GM18520 (cell line): ENCODE results near the gene TPI1.
A peak's percentile ranks its signal among the peaks of the same experiment; 100 is the strongest.
"Not testable (repeated sequence)": the region's sequence is repeated elsewhere in the genome, so short reads cannot be mapped to it uniquely, and the experiment has no call there.

Experiments
- ATAC-seq: cut with Tn5 transposase; IDR thresholded peaks from one replicate; pipeline ENCODE4 v1.9.1; 2021; ENCODE audit not compliant: unreplicated experiment

TPI1 gene

GRCh38 chr12:6890789-6891645, 23.7 kb downstream of the TPI1 start:
- ATAC-seq: peak; percentile 99

DNA sequence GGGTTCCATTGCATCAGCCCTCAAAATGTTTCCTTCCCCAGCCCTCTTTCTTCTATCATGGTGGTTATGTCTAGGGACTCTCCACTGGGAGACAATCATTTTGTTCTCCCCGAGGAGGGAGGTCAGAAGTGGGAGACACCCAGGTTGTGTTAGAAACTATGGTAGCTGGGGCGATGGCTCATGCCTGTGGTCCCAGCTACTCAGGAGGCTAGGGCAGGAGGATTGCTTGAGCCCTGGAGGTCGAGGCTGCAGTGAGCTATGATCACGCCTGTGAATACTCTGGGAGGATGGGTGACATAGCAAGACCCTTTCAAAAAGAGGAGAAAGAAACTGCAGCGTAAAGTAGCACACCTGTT, 24.3 kb downstream of the TPI1 start:
- no peak for ATAC-seq

DNA sequence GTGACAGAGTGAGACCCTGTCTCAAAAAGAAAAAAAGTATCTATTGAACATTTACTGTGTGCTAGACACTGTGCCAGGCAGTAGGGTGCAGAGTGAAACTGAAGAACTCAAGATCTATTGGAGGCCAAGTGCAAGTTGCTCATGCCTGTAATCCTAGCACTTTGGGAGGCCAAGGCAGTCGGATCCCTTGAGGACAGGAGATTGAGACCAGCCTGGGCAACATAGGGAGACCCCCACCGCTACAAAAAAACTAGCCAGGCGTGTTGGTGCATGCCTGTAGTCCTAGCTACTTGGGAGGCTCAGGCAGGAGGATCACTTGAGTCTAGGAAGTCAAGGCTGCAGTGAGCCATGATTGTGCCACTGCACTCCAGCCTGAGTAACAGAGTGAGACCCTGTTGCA, 25.4 kb downstream of the TPI1 start:
- ATAC-seq: not testable (repeated sequence)

DNA sequence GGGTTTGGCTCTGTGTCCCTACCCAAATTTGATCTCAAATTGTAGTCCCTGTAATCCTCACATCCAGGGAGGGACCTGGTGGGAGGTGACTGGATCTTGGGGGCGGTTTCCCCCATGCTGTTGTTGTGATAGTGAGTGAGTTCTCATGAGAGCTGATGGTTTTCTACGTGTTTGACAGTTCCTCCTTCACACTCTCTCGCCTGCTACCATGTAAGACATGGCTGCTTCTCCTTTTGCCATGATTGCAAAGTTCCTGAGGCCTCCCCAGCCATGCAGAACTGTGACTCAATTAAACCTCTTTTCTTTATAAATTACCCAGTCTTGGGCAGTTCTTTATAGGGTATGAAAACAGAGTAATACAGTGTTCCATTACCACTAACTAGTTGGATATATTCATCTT, 27.0 kb downstream of the TPI1 start:
- no peak for ATAC-seq

DNA sequence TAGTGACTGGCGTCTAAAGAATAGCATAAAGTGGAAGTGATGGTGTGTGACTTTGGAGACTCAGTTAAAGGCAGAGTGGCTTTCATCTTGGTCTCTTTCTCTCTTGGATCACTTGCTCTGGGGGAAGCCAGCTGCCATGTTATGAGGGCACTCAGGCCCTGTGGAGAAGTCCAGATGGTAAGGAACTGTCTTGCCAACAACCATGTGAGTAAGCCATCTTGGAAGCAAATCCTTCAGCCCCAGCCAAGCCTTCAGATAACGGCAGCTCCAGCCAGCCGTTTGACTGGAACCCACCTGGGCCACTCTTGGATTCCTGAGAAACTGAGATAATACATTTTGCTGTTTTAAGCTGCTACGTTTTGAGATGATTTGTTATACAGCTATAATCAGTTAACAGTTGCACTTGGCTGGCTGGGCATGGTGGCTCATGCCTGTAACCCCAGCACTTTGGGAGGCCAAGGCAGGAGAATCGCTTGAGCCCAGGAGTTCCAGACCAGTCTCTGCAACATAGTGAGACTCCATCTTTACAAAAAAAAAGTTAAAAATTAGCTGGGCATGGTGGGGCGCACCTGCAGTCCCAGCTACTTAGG, 29.6 kb downstream of the TPI1 start:
- no peak for ATAC-seq

DNA sequence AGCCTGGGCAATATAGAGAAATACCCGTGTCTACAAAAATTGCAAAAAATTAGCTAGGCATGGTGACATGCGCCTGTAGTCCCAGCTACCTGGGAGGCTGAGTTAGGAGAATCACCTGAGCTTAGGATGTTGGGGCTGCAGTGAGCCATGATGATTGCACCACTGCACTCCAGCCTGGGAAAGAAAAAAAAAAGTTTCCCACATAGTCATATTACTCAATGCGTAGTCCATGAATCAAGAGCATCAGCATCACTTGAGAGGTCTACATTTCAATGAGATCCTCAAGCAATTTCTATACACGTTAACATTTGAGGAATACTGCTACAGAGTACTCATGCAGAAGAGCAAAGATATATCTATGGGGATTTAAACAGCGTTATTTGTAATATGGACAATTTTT, 32.1 kb downstream of the TPI1 start:
- no peak for ATAC-seq

DNA sequence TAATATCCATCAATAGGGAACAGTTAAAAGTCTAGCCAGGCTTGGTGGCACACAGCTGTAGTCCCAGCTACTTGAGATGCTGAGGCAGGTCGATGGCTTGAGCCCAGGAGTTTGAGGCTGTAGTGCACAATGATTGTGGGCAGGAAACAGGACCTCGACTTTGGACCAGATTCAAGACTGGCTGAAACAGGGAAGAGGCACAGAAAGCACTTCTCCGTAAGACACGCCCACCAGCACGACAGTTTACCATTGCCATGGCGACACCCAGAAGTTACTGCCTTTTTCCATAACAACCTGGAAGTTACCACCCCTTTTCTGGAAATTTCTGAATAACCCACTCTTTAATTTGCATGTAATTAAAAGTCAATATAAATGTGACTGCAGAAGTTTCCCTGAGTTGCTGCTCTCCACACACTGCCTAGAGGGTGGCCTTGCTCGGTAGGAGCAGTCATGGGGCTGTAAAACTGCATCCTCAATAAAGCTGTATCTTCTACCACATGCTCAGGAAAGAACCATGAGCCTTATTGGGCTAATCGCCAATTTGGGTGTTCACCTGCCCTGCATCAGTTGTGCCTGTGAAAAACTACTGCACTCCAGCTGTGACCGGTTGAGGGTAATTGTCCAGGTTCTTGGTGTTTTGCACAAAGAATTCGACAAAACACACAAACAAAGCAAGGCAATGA, 32.6 kb downstream of the TPI1 start:
- no peak for ATAC-seq

DNA sequence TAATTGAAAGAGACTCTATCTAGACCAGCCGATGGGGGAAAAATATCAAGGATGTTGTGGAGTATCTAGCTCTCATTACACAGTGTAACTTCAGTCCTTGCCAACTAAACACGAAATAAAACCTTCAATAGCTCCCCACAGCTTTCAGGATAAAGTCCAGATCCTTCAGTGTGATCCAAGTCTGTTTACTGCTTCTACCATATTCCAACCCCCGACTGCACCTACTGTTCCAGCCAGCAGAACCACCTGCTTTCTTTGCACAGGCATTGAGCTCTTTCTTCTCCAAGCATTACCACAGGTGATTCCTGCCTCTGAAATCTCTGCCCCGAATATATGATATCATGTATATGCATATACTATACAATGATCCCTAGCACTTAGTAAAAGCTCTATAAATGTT, 35.1 kb downstream of the TPI1 start:
- no peak for ATAC-seq

DNA sequence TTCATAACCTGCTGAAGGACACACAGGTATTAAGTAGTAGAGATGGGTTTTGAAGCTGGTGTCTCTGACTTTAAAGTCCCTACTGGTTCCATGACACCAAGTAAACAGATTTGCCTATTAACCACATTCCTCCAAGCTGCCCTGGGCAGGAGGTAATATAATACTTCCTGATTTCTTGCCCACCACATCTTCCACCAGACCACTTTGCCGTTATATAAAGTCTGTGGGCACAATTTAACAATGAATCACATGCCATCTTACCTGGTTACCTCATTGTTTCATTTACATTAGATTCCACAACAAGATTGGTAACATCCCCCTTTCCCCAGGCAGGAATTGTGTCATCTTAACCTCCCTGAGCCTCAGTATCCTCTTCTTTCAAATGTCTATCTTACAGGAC, 36.4 kb downstream of the TPI1 start:
- no peak for ATAC-seq

GRCh38 chr12:6904280-6905276, 37.2 kb downstream of the TPI1 start, which contains the start of gene LRRC23:
Gene LRRC23, plus strand, starts transcription at chr12:6904822. Its CDS starts 812 bp downstream, at chr12:6905634.
- ATAC-seq: peak; percentile 76

DNA sequence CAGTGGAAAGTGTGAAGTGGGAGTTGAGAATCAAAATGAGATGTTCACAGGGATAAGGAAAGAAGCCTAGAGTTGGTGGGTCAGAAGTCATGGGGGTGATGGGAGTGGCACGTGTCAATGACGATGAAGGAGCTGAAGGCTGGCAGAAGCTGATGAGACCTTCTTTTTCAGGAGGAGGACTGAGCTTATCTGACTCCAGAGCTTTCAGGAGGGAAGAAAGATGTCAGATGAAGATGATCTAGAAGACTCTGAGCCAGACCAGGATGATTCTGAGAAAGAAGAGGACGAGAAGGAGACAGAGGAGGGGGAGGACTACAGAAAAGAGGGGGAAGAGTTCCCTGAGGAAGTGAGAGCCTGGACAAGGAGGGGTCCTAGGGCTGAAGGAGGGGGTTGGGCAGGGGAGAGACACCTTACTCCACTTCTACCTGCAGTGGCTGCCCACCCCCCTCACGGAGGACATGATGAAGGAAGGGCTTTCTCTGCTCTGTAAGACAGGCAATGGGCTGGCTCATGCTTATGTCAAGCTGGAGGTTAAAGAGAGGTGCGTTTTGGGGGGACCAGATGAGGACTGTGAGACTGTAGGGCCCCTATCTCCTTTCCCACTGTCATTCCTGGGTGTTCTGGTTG, 38.2 kb downstream of the TPI1 start:
- no peak for ATAC-seq

GRCh38 chr12:6908141-6908540, 40.8 kb downstream of the TPI1 start:
- ATAC-seq: not testable (repeated sequence)

DNA sequence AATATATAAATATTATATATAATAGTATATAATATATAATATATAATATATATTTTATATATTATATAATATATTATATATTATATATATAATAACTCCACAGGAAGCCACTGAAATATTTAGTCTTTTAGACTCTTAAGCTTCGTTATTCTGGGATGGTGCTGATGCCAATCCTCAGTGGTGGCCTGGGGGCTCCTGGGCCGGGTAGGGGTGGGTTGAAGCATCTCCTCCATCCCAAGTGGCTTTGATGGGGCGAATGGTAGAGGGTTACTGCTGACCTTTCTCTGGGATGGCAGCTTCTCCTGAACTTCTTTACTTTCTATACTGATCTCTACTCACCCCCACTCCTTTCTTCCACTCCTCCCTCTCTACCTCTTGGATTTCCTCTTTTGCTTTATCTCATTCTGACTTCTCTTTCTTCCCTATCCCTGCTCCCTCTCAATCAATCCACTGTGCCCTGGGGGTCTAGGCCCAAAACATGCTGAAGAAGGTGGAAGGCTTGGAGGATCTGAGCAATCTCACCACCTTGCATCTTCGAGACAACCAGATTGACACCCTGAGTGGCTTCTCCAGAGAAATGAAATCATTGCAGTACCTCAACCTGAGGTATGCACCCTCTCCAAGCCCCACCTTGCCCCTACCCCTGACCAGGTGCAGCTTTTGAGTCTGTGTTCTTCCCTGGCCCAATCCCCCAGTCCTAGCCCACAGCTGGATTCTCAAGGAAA, 42.3 kb downstream of the TPI1 start:
- no peak for ATAC-seq

DNA sequence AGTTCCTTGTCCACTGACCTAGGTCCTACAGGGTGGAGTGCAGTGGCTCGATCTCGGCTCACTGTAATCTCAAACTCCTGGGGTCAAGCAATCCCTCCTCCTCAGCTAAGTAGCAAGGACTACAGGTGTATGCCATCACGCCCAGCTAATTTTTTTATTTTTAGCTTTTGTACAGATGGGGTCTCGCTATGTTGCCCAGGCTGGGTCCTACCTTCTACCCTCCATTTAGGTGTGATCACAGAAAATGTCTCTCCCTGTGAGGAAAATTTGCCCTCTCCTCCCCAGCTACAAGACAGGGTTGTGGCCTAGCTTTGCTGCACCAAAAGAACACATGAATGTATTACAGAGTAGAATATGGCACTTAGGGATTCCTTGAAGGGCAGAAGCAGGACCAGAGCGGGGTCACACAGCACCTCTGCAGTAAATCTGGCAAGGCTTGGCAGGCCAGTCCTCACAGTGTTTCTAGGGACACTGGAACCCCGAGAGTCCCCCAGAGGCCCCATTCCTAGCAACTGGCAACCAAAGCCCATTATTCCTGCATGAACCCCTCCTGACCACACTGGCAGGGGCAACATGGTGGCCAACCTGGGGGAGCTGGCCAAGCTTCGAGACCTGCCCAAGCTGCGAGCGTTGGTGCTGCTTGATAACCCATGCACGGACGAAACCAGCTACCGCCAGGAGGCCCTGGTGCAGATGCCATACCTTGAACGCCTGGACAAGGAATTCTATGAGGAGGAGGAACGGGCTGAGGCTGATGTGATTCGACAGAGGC, 45.0 kb downstream of the TPI1 start:
- no peak for ATAC-seq

DNA sequence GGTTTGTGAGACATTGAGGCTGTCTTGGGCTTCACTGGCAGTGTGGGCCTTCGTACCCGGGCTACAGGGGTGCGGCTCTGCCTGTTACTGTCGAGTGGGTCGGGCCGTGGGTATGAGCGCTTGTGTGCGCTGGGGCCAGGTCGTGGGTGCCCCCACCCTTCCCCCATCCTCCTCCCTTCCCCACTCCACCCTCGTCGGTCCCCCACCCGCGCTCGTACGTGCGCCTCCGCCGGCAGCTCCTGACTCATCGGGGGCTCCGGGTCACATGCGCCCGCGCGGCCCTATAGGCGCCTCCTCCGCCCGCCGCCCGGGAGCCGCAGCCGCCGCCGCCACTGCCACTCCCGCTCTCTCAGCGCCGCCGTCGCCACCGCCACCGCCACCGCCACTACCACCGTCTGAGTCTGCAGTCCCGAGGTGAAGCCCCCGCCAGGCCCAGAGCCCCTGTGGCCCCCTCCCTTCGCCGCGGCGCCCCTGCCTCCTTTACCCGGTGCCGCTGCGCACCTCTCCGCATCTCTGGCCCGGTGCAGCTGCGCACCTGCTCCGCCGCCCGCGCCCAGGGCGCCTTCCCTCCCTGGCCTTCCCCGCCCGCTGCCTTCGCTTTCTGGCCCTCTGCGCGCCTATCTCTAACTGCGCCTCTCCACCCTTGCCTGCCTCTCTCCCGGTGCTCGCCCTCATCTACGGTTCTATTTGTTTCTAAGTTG, 47.1 kb downstream of the TPI1 start, which contains the start of gene ENO2:
Gene ENO2 (plus strand): TSS at position 335 of the 701 bp plus-strand sequence. CDS start 1,253 bp downstream, outside the sequence.
- ATAC-seq: peak; percentile 62

- no peak for ATAC-seq
Observed at GRCh38 chr12:6914947-6915788, 47.8 kb downstream of the TPI1 start.

GRCh38 chr12:6915789-6916285, 48.5 kb downstream of the TPI1 start:
- no peak for ATAC-seq
